GM18505 (cell line): ENCODE data around the gene SCD.
A peak's percentile ranks its signal among the peaks of the same experiment; 100 is the strongest.

Source experiments
- ATAC-seq: cut with Tn5 transposase; IDR thresholded peaks from one replicate; pipeline ENCODE4 v1.9.1; 2021; ENCODE audit not compliant: unreplicated experiment
- POLR2A ChIP-seq: IDR thresholded peaks from 4 replicates; pipeline ENCODE4 v1.6.1; 2011; ENCODE audit warnings: borderline replicate concordance; ENCODE audit not compliant: insufficient read depth, insufficient read length; ENCODE audit errors: extremely low read depth

The SCD gene

GRCh38 chr10:100345570-100346330 is 1.3 kb upstream of the SCD start:
- no peak for TF ChIP-seq POLR2A

DNA sequence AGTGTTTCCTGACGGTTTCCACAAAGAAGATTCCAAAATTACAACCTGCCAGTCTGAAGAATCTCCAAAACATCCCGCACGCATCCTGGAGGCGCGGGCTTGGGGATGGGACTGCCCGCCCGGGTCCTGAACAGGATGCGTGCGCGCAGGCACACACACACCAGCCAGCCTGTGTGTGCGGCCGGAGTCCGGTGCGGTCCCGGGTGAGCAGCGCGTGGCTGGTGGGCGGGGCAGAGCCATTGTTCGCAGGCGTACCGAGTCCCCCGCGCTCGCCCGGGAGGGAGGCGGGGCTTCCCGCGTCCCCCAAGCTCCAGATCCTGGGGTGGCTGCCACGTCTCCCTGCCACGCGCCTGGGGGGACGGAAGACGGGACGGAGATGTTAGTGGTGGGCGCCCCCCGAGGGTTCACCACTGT is 675 bp upstream of the SCD start:
- peak; percentile 63 for ATAC-seq
- no peak for TF ChIP-seq POLR2A

More at GRCh38 chr10:100345570-100346330, 1.3 kb upstream of the SCD start:
- ATAC-seq = no peak

DNA sequence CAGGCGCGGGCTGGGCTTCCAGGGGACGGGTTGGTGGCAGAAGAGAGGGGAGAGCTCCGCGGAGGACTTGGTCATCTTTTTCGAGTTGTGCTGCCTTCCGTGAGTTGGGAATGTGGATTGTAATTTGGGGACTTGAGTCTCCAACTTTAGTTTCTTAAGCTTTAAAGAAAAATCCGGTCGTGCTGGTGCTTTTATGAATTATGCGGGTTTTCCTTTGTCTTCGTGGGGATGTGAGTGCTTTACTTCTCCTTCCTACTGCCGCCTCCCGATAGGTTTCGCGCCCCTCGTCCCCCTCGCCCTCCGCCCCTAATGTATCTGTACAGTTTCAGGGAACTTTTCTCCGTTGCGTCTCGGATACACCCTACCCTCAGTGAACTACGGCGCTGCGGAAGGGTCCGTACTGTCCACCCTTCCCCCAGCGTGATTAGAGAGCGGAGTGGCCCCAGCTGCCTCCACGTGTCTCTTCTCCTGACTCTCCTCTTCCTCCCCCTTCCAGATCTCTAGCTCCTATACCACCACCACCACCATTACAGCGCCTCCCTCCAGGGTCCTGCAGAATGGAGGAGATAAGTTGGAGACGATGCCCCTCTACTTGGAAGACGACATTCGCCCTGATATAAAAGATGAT is 649 bp downstream of the SCD start:
- no peak for ATAC-seq
- TF ChIP-seq POLR2A = no peak

GRCh38 chr10:100348389-100348927 is 1.4 kb downstream of the SCD start:
- TF ChIP-seq POLR2A = no peak
- no peak for ATAC-seq

DNA sequence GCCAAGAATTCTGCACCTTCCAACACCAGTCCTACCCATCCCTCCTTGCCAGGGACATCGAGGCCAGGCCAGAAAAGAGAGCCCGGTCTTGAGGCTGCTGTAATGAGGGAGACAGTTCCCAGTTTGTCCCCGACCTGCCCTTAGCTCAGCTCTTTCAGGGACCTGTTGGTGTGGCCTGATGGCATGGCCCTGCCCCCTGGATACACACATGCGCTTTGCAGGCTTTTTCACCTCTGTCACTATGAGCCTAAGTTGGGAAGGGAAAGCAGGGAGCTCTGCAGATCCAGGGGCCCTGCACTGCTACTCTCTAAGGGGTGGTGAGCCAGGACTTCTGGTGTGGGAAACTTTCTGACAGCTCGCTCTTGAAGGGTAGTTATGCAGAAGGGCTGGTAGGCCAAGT is 2.1 kb downstream of the SCD start:
- no peak for ATAC-seq
- TF ChIP-seq POLR2A = no peak

DNA sequence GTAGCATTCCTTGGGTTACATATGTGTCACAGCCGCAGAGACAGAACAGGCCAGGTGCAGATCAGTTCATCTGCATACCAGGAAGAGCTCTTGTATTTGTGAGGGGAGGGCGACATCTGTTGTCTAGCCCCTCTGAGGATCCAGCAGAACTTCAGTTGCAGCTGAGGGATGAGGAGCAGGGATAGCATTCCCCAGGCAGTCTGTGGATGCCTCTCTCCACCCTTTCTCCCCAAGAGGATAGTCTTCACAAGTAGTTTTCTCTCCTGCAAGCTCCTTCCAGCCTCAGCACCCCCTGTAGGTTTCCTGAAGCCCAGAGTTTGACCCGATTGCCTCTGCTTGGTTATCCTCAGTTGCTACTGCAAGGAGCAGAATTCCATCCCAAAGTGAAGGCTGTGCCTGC is 2.6 kb downstream of the SCD start:
- no peak for TF ChIP-seq POLR2A
- ATAC-seq = no peak

DNA sequence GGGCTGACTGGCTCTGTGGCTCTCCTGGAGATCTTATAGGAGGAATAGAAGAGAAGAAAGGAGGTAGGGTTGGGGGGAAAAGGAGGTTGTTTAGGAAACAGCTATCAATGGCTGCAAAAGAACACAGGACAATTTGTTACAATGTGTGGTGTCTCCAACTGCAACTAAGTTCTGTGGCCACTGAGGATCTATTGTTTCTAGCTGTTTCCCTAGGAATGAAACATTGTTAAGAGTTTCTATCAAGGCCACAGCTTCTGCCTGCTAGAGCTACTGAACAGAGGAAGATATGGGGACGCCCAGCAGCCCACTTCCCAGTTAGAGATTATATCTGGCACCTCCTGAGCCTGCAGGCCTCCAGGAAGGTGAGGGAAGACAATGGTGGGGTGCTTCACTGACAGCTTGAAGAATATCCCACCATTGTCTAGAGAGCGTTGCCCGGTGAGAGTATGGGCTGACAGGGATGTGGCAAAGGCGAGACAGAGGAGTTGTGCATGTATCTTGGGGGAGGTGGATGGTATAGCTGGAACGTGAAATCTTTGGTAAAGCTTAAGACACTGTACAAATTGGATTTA is 4.0 kb downstream of the SCD start:
- ATAC-seq = no peak
- no peak for TF ChIP-seq POLR2A

DNA sequence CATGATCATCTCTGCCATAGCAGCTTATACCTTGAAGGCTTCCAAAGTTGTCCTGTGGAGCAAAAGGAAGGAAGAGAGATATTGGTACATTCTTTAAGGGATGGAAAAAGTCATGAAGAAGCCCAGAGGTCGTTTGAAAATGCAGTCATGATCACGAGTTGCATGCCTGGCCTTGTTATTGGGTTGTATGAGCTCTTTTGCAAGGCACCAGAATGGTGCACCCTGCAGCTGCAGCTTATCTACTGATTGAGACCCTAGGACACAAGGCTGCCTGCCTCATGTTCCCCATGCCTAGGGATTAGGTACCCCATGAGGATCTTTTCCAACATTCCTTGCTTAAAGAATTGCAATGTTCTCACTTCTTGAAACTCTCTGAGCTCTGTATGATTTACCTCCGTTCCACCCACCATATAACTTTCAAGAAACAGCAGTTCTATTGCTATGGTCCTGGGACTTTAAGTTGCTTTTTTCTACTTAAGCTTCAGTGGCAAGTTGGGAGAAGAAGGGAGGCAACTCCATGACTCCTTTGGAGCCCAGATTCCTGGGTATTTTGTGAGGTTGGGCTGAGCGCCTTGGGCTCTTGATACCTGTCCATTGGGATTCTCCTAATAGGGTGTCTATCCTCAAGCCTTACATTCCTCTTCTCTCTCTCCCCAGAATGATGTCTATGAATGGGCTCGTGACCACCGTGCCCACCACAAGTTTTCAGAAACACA is 6.9 kb downstream of the SCD start:
- no peak for TF ChIP-seq POLR2A

GRCh38 chr10:100355086-100355485 is 8.1 kb downstream of the SCD start:
- no peak for TF ChIP-seq POLR2A
- ATAC-seq = no peak

More for the DNA sequence above, 6.9 kb downstream of the SCD start:
- ATAC-seq = no peak

- ATAC-seq = no peak
- no peak for TF ChIP-seq POLR2A
These were observed 9.3 kb downstream of the SCD start for GRCh38 chr10:100356067-100357017.

GRCh38 chr10:100357059-100357858 is 10.2 kb downstream of the SCD start:
- TF ChIP-seq POLR2A = no peak
- no peak for ATAC-seq

GRCh38 chr10:100359030-100359432 is 12.0 kb downstream of the SCD start:
- no peak for TF ChIP-seq POLR2A
- ATAC-seq = no peak

GRCh38 chr10:100359529-100360150 is 12.6 kb downstream of the SCD start:
- ATAC-seq = no peak

More at GRCh38 chr10:100359529-100360150, 12.6 kb downstream of the SCD start:
- TF ChIP-seq POLR2A = no peak
